CD4-positive, alpha-beta memory T cell (primary cell): ENCODE data around the gene MAPK9. TPM values are rescaled to one million over a fixed set of nuclear protein-coding genes. Genes with fewer than 3 reads are reported as not detected.

Experiments used
- CTCF ChIA-PET: fragments of 350-600 bp; sonication (Branson Sonifier 250); formaldehyde crosslinking; loops from one replicate; lab custom pipeline; 2021; ENCODE audit warnings: inconsistent platforms; ENCODE audit not compliant: partially characterized antibody; lab: Charles Lee
- POLR2A ChIA-PET: fragments of 350-600 bp; sonication (Branson Sonifier 250); formaldehyde crosslinking; loops from one replicate; lab custom pipeline; 2021; ENCODE audit not compliant: partially characterized antibody; lab: Charles Lee
- DNase-seq, 5 donors: peaks; one replicate each; pipeline versions ENCODE4 v3.0.0 to v3.0.0-alpha.2; 2020 to 2022; ENCODE audit warnings: mixed read lengths in 1 of 5
- H3K27ac ChIP-seq: one replicate; pipeline ENCODE4 v1.7.0; 2013; ENCODE audit warnings: low read depth, low read length
- H3K27me3 ChIP-seq: 2 replicates; pipeline ENCODE4 v1.7.0; 2013; ENCODE audit warnings: mild to moderate bottlenecking, low read length, moderate library complexity; ENCODE audit not compliant: insufficient read depth
- H3K36me3 ChIP-seq: 2 replicates; pipeline ENCODE4 v1.7.0; 2013; ENCODE audit warnings: mild to moderate bottlenecking, low read length, moderate library complexity; ENCODE audit not compliant: insufficient read depth
- H3K4me1 ChIP-seq: 2 replicates; pipeline ENCODE4 v1.7.0; 2013; ENCODE audit warnings: mild to moderate bottlenecking, low read length, moderate library complexity; ENCODE audit not compliant: insufficient read depth
- H3K4me3 ChIP-seq, 2 donors: one replicate each; pipeline ENCODE4 v1.7.0; 2013; ENCODE audit warnings: low read length in 2 of 2, mild to moderate bottlenecking in 1 of 2
- H3K9me3 ChIP-seq, 2 donors: one replicate each; pipeline ENCODE4 v1.7.0; 2013; ENCODE audit warnings: low read length in 2 of 2, control low read depth in 1 of 2; ENCODE audit not compliant: control insufficient read depth in 1 of 2
- H3K27ac Mint-ChIP-seq, 7 donors: one replicate each; pipeline ENCODE4 v1.8.0; 2020 to 2021; ENCODE audit warnings: mixed read lengths in 7 of 7, mild to moderate bottlenecking in 6 of 7, inconsistent platforms in 3 of 7, moderate library complexity in 3 of 7
- H3K27me3 Mint-ChIP-seq, 2 donors: one replicate each; pipeline ENCODE4 v1.8.0; 2020 to 2021; ENCODE audit warnings: mixed read lengths in 2 of 2
- H3K36me3 Mint-ChIP-seq, 2 donors: one replicate each; pipeline ENCODE4 v1.8.0; 2020 to 2021; ENCODE audit warnings: mixed read lengths in 2 of 2, inconsistent platforms in 1 of 2, mild to moderate bottlenecking in 1 of 2
- H3K4me1 Mint-ChIP-seq, 4 donors: one replicate each; pipeline ENCODE4 v1.8.0; 2020 to 2021; ENCODE audit warnings: mixed read lengths in 4 of 4, mild to moderate bottlenecking in 1 of 4
- H3K4me3 Mint-ChIP-seq, 8 donors: one replicate each; pipeline ENCODE4 v1.8.0; 2020 to 2021; ENCODE audit warnings: mixed read lengths in 8 of 8, mild to moderate bottlenecking in 7 of 8, moderate library complexity in 6 of 8, inconsistent platforms in 3 of 8
- H3K9me3 Mint-ChIP-seq, 8 donors: one replicate each; pipeline ENCODE4 v1.8.0; 2020 to 2021; ENCODE audit warnings: mixed read lengths in 8 of 8, mild to moderate bottlenecking in 5 of 8, inconsistent platforms in 3 of 8, moderate library complexity in 1 of 8
- intact Hi-C: fragments of 100-400 bp; cut with micrococcal nuclease; formaldehyde crosslinking; loops from one replicate; pipeline ENCODE4 v1.15.1; 2023
- polyA plus RNA-seq, 2 donors: library from polyadenylated mRNA; unstranded; fragments of 300-500 nt; fragmentation: Illumina TruSeq; gene quantifications; one replicate each; pipeline ENCODE4 v1.2.3, GENCODE V29; 2021
- total RNA-seq, 2 experiments: library from RNA; stranded (reverse); gene quantifications; one replicate each; pipeline ENCODE4 v1.2.3, GENCODE V29; 2021

The MAPK9 gene
- total and polyA plus RNA-seq, 4 experiments from 2014 or later = 21.8 to 39.1 (median 35.1) TPM

DNA sequence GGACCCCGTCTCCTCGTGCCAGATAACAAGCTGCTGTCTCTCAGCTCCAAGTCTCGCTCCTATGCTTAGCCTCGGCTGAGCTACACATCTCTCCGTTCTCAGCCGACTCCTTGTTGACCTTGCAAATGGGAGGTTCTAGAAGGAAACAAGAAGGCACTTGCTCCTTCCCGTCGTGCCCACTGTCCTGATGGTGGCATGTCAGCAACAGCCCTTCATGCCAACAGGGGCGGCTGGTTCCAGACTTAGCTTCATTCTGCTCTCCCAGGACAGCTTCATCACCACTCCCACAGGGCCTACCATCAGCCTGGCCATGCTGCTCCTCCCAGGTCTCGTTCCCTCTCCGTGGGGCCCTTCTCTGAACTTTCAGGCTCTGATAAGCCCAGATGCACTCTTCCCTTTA, 69.8 kb downstream of the MAPK9 start:
- no peak for DNase-seq
- CTCF ChIA-PET = interaction anchor here (0.6 kb wide), 1 partner anchor 443 kb away, joined by 3 read pairs; no protein-coding TSS in a partner anchor
- intact Hi-C loops = no loop called here
- no peak overlapping the region for H3K4me3 ChIP-seq
- no peak overlapping the region for H3K27ac ChIP-seq
- Mint-ChIP-seq H3K36me3 (peaks cover 28 to 34% of the 10 kb centered on the region in 2 donors), H3K27ac (peak overlapping the region in 1 of 7 donors; percentile 66), H3K9me3 (peaks cover 5 to 90% (median 83%) of the 10 kb centered on the region in 8 donors), H3K27me3 (no peaks in the 10 kb centered on the region), H3K4me1 (no peaks in the 10 kb centered on the region), H3K4me3 (peak overlapping the region in 1 of 8 donors; percentile 20)
- peaks cover 4 to 31% of the 10 kb centered on the region in 2 donors for H3K9me3 ChIP-seq
- H3K36me3 ChIP-seq = no peaks in the 10 kb centered on the region
- POLR2A ChIA-PET = no interaction called here
- H3K4me1 ChIP-seq = no peaks in the 10 kb centered on the region
- no peaks in the 10 kb centered on the region for H3K27me3 ChIP-seq

DNA sequence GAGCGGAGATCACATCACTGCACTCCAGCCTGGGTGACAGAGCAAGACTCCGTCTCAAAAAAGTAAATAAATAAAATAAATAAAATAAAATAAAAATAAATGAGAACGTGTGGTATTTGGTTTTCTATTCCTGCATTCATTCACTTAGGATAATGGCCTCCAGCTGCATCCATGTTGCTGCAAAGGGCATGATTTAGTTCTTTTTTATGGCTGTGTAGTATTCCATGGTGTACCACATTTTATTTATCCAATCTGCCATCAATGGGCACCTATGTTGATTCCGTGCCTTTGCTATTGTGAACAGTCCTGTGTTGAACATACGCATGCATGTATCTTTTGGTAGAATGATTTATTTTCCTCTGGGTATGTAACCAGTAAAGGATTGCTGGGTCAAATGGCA, 74.1 kb downstream of the MAPK9 start:
- peaks cover 11 to 16% of the 10 kb centered on the region in 2 donors for H3K36me3 Mint-ChIP-seq
- H3K27me3 ChIP-seq = no peaks in the 10 kb centered on the region
- intact Hi-C loops = no loop called here
- H3K4me1 Mint-ChIP-seq = no peaks in the 10 kb centered on the region
- H3K4me3 Mint-ChIP-seq = no peak overlapping the region
- ChIA-PET POLR2A (no interaction called here), CTCF (no interaction called here)
- no peak overlapping the region for H3K27ac Mint-ChIP-seq
- H3K27me3 Mint-ChIP-seq = peaks cover 0 to 7% of the 10 kb centered on the region in 2 donors
- no peak for DNase-seq
- no peaks in the 10 kb centered on the region for H3K36me3 ChIP-seq
- no peak overlapping the region for H3K27ac ChIP-seq
- no peak overlapping the region for H3K4me3 ChIP-seq
- H3K9me3 Mint-ChIP-seq = peaks cover 3 to 74% (median 57%) of the 10 kb centered on the region in 8 donors
- H3K9me3 ChIP-seq = peaks cover 0 to 22% of the 10 kb centered on the region in 2 donors
- no peaks in the 10 kb centered on the region for H3K4me1 ChIP-seq

DNA sequence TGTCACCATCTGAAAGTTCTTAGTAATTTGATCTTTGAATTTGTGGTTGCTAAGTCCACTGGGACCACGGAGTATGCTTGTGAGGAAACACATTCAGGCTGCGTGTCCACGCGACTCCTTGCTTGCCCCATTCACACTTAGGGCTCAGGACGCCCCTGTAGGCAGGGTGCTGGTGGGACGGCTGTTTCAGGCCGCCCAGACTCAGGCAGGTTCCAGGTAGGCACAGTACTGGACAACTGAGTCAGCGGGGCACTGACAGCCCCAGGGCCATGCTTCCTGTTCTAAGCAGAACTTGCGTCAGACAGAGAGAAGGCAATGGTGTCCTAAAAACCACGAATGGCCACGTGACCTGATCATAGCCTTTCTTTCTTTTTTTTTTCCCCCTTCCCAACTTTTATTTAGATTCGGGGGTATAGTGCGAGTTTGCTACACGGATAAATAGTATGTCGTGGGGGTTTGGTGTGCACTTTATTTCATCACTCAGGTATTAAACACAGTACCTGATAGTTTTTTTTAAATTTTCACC, 75.2 kb downstream of the MAPK9 start:
- H3K4me3 Mint-ChIP-seq = no peak overlapping the region

DNA sequence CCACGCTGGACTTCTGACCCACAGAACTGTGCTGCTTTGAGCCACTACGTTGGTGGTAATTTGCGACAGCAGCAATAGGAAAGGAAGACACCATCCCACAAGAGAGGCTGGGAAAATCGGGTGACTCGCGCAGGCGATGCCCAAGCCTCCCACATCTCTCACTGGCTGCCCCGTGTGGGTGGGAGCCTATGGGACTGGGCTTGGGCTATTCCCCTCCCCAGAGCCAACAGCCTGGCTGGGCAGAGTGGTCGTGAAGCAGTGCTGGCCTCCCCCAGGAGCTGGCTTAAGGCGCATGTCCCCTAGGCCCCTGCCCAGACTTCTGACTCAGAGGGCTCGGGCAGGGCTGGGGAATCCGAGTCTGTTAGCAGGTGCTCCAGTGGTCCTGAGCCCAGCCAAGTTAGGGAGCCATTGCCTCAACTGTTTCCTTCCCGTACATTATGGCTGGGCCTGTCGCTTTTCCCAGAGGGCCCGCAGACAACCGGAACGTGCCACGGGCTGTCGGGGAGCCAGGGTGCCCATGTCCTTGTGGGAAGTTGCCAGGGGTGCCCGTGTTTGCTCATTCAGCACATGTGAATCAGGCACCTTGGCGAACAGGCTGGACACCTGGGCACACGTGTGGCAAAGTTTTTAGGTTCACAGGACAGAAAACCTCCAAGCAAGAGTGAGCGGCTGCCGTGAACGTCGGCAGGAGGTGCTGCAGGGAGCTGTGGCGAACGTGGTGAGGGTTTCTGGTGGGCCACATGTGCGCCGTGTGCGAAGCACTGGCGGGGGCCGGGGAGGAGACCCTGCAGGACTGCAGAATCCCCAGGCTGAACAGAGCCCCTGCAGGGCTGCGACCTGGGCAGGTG, 75.9 kb downstream of the MAPK9 start:
- H3K27me3 ChIP-seq = no peaks in the 10 kb centered on the region
- intact Hi-C loops = no loop called here

More for the DNA sequence above, 75.2 kb downstream of the MAPK9 start:
- ChIA-PET POLR2A (no interaction called here), CTCF (no interaction called here)
- Mint-ChIP-seq H3K36me3 (peaks cover 8 to 9% of the 10 kb centered on the region in 2 donors), H3K27ac (no peak overlapping the region), H3K4me1 (no peaks in the 10 kb centered on the region), H3K27me3 (peaks cover 4 to 9% of the 10 kb centered on the region in 2 donors), H3K9me3 (peaks cover 3 to 63% (median 47%) of the 10 kb centered on the region in 8 donors)
- peaks cover 0 to 12% of the 10 kb centered on the region in 2 donors for H3K9me3 ChIP-seq
- no peaks in the 10 kb centered on the region for H3K4me1 ChIP-seq
- intact Hi-C loops = no loop called here
- H3K4me3 ChIP-seq = no peak overlapping the region
- DNase-seq = no peak
- no peaks in the 10 kb centered on the region for H3K36me3 ChIP-seq
- H3K27ac ChIP-seq = no peak overlapping the region
- no peaks in the 10 kb centered on the region for H3K27me3 ChIP-seq

DNA sequence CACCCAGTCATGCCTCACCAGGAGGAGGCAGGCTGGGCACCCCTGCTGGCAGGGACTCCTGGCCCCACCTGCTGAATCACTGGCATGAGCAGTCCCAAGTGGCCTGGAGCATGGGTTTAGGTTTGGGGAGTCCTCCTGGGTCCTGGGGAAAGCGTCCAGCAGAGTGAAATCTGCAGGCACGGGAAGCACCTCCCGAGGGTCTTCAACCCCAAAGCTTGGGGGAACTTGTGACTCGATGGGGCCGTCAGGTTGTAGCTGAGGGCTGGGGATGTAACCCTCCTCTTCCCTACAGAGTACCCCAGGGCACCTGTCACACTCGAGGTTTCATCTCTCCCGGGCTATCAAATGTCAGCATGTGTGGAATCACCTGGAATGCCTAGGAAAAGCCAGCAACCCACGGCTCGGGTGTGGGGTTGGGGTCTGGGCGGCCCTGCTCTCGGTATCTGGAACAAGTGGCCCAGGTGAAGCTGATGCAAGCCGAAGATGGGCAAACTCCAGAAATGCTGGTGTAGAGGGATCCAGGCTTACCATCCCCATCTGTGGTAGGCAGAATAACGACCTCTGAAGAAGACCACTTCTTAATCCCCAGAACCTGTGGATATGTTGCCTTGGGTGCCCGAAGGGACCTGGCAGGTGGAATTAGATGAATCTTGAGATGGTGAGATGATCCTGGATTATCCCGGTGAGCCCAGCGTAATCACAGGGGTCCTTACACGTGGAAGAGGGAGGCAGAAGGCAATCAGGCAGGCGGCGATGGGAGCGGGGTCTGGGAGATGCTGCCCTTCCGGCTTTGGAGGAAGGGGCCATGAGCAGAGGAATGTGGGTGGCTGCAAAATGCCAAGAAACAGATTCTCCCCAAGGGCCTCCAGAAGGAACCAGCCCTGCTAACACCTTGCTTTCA, 76.8 kb downstream of the MAPK9 start:
- CTCF ChIA-PET = no interaction called here
- no peaks in the 10 kb centered on the region for H3K27me3 ChIP-seq
- Mint-ChIP-seq H3K4me3 (no peak overlapping the region), H3K27ac (no peak overlapping the region), H3K27me3 (peaks cover 14 to 16% of the 10 kb centered on the region in 2 donors), H3K9me3 (peaks cover 2 to 49% (median 35%) of the 10 kb centered on the region in 8 donors), H3K36me3 (peaks cover 6 to 9% of the 10 kb centered on the region in 2 donors), H3K4me1 (peaks cover 0 to 4% (median 0%) of the 10 kb centered on the region in 4 donors)
- DNase-seq = no peak
- H3K4me1 ChIP-seq = no peaks in the 10 kb centered on the region
- H3K9me3 ChIP-seq = peaks cover 0 to 5% of the 10 kb centered on the region in 2 donors
- POLR2A ChIA-PET = no interaction called here
- intact Hi-C loops = no loop called here
- no peak overlapping the region for H3K27ac ChIP-seq
- H3K4me3 ChIP-seq = no peak overlapping the region
- no peaks in the 10 kb centered on the region for H3K36me3 ChIP-seq

More for the DNA sequence above, 75.9 kb downstream of the MAPK9 start:
- peaks cover 0 to 12% of the 10 kb centered on the region in 2 donors for H3K9me3 ChIP-seq
- CTCF ChIA-PET = no interaction called here
- Mint-ChIP-seq H3K4me1 (no peaks in the 10 kb centered on the region), H3K27ac (no peak overlapping the region), H3K27me3 (peaks cover 8 to 9% of the 10 kb centered on the region in 2 donors), H3K4me3 (no peak overlapping the region), H3K9me3 (peaks cover 3 to 58% (median 43%) of the 10 kb centered on the region in 8 donors), H3K36me3 (peaks cover 8 to 9% of the 10 kb centered on the region in 2 donors)
- no peak overlapping the region for H3K27ac ChIP-seq
- POLR2A ChIA-PET = no interaction called here
- H3K36me3 ChIP-seq = no peaks in the 10 kb centered on the region
- no peak overlapping the region for H3K4me3 ChIP-seq
- DNase-seq = no peak
- no peaks in the 10 kb centered on the region for H3K4me1 ChIP-seq

DNA sequence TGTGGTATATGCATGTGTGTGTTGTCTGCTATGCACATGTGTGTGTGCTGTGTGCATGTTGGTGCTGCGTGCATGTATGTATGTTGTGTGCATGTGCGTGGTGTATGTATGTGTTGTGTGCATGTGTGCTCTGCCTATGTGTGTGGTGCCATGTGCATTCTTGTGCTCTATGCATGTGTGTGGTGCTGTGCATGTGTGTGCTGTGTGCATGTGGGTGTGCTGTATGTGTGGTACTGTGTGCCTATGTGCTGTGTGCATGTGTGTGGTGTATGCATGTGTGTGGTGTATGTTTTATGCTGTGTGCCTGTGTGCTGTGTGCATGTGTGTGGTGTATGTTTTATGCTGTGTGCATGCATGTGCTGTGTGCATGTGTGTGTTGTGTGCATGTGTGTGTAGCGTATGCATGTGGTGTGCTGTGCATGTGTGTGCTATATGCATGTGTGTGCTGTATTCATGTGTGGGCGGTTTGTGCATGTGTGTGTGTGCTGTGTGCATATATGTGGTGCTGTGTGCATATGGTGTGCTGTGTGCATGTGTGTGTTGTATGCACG, 78.2 kb downstream of the MAPK9 start:
- H3K27me3 ChIP-seq = peaks cover 5% of the 10 kb centered on the region
- Mint-ChIP-seq H3K27me3 (peaks cover 14 to 16% of the 10 kb centered on the region in 2 donors), H3K36me3 (peaks cover 3% of the 10 kb centered on the region in 2 donors), H3K9me3 (peaks cover 0 to 36% (median 24%) of the 10 kb centered on the region in 8 donors), H3K4me3 (peak overlapping the region in 1 of 8 donors; percentile 13), H3K4me1 (peaks cover 0 to 4% (median 0%) of the 10 kb centered on the region in 4 donors), H3K27ac (peak overlapping the region in 1 of 7 donors; percentile 0)
- H3K4me3 ChIP-seq = no peak overlapping the region
- ChIA-PET CTCF (no interaction called here), POLR2A (no interaction called here)
- H3K36me3 ChIP-seq = no peaks in the 10 kb centered on the region
- no peak overlapping the region for H3K27ac ChIP-seq
- intact Hi-C loops = no loop called here
- no peaks in the 10 kb centered on the region for H3K4me1 ChIP-seq
- H3K9me3 ChIP-seq = peaks cover 0 to 3% of the 10 kb centered on the region in 2 donors
- DNase-seq = no peak
